ENCODE results near the gene PABPC3.

Gene PABPC3

GRCh38 chr13:25112695-25113255 lies 16.8 kb downstream of the PABPC3 start:
- no peak for DNase-seq

- DNase-seq: peak; percentile 36
Measured at GRCh38 chr13:25114220-25114619, 18.3 kb downstream of the PABPC3 start.

- no peak for DNase-seq
Measured at GRCh38 chr13:25116044-25116443, 20.1 kb downstream of the PABPC3 start.

- no peak for DNase-seq
Measured at GRCh38 chr13:25117312-25117711, 21.4 kb downstream of the PABPC3 start.

- DNase-seq: no peak
Measured at GRCh38 chr13:25118378-25118905, 22.5 kb downstream of the PABPC3 start.

- no peak for DNase-seq
Measured at GRCh38 chr13:25130944-25131343, 35.0 kb downstream of the PABPC3 start.

GRCh38 chr13:25131881-25132420 lies 36.0 kb downstream of the PABPC3 start:
- no peak for DNase-seq

GRCh38 chr13:25132751-25133390 lies 36.9 kb downstream of the PABPC3 start:
- DNase-seq: no peak

- no peak for DNase-seq
Measured at GRCh38 chr13:25135896-25136295, 40.0 kb downstream of the PABPC3 start.

- no peak for DNase-seq
Measured at GRCh38 chr13:25136880-25137787, 41.2 kb downstream of the PABPC3 start.

GRCh38 chr13:25137788-25138115 lies 41.8 kb downstream of the PABPC3 start:
- DNase-seq: no peak

GRCh38 chr13:25141042-25141441 lies 45.1 kb downstream of the PABPC3 start:
- DNase-seq: no peak

GRCh38 chr13:25143706-25144105 lies 47.8 kb downstream of the PABPC3 start:
- DNase-seq: no peak

- DNase-seq: no peak
Measured at GRCh38 chr13:25147638-25148401, 51.9 kb downstream of the PABPC3 start.

- DNase-seq: no peak
Measured at GRCh38 chr13:25148402-25148771, 52.5 kb downstream of the PABPC3 start.
